Measurements from ENCODE around the gene YJU2.
"Not testable (repeated sequence)": the region's sequence is repeated elsewhere in the genome, so short reads cannot be mapped to it uniquely, and the experiment has no call there.

The YJU2 gene

DNA sequence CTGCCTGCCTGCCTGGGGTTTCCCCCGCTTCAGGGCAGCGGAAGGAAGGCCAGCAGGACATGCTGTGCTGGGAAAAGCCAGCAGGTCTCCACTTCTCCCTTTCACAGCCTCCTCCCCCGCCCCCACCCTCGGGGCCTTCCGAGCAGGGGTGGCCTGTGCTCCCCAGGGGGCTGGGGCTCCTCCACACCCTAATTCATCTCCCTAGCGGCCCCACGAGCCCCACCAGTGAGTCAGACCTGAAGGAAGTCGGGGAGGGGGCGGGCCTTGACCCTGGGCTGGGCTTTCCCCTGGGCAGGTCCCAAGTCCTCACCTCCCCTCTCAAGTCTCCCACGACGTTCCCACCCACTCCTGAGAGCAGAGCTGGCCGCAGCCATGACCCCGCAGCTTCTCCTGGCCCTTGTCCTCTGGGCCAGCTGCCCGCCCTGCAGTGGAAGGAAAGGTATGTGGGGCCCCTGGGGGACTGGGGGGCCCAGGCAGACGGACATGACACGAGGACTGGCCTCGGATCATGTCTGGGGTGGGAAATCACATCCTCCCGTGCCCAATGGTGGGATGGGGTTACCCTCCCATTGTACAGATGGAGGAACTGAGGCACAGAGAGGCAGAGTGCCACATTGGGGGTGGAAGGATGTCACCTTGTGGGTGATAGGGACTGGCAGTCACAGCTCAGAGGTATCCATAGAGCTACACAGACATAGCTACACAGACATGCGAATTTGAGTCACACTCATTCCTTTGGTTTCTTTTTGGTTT is 17.5 kb upstream of the YJU2 start, which contains the start of gene EBI3:
TSS of gene EBI3 (plus strand) at position 345 of the 753 bp plus-strand sequence. CDS start at position 373, 28 bp downstream.
- no peak for FAIRE-seq

DNA sequence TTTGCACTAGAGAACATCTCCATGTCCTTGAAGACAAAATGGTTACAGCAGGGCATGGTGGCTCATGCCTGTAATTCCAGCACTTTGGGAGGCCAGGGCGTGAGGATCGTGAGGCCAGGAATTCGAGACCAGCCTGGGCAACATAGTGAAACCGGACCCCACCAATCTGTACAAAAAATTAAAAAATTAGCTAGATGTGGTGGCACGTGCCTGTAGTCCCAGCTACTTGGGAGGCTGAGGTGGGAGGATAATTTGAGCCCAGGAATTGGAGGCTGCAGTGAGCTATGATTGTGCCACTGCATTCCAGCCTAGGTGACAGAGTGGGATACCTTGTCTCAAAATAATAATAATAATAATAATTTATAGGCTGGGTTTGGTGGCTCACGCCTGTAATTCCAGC is 16.6 kb upstream of the YJU2 start:
- FAIRE-seq = not testable (repeated sequence)

DNA sequence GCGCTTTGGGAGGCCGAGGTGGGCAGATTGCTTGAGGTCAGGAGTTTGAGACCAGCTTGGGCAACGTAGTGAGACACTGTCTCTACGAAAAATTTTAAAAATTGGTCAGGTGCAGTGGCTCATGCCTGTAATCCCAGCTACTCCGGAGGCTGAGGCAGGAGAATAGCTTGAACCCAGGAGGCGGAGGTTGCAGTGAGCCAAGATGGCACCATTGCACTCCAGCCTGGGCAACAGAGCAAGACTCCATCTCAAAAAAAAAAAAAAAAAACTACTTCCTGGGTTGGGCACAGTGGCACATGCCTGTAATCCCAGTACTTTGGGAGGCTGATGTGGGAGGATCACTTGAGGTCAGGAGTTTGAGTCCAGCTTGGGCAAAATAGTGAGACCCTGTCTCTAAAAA is 15.4 kb upstream of the YJU2 start:
- not testable (repeated sequence) for FAIRE-seq

DNA sequence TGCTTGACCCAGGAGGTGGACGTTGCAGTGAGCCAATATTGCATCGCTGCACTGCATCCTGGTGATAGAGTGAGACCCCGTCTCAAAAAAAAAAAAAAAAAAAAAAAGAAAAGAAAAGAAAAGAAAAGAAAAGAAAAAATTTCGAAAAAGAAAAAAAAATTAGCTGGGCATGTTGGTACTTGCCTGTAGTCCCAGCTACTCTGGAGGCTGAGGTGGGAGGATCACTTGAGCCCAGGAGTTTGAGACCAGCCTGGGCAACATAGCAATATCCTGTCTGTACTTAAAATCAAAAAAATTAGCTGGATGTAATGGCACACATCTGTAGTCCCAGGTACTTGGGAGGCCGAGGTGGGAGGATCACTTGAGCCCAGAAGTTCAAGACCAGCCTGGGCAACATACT is 14.7 kb upstream of the YJU2 start:
- FAIRE-seq = not testable (repeated sequence)

DNA sequence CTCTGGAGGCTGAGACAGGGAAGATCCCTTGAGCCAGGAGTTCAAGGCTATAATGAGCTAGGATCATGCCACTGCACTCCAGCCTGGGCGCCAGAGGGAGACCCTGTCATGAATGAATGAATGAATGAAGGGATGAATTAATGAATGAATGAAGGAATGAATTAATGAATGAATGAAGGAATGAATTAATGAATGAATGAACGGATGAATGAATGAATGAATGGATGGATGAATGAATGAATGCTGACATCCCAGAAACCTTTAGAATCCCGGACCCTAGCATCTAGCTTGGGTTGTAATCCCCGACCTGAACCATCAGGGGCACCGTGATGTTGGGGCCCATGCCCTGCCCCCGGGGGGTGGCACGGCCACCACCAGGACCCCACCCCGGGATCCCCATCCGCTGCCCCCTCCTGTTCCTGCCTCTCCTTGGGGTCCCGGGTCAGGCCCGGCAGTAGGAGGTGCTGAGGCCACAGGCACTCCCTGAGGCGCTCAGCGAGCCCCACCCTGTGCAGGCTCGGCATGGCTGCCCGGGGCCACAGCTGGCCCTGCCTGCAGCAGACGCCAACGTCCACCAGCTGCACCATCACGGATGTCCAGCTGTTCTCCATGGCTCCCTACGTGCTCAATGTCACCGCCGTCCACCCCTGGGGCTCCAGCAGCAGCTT is 14.1 kb upstream of the YJU2 start:
- no peak for FAIRE-seq

DNA sequence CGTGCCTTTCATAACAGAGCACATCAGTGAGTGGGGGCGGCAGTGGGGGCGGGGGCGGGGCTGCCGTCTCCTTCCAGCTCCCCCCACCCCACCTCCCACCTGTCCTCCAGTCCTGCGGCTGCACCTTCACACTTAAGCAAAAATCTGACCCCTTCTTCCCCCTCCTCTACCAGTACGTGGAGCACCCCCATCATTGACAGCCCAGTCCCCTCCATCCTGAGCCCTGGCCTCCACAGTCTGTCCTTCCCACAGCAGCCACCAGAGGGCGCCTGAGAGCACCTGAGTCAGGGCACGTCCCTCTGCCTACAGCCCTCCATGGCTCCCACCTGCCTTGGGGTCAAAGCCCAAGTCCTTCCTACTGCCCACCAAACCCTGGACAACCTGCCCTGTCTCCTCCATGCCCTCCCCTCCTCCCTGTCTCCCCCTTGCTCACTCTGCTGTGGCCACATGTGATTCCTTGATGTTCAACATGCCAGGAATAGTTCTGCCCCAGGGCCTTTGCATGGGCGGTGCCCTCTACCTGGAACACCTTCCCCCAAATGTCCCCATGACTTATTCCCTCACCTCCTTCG is 13.5 kb upstream of the YJU2 start:
- no peak for FAIRE-seq

DNA sequence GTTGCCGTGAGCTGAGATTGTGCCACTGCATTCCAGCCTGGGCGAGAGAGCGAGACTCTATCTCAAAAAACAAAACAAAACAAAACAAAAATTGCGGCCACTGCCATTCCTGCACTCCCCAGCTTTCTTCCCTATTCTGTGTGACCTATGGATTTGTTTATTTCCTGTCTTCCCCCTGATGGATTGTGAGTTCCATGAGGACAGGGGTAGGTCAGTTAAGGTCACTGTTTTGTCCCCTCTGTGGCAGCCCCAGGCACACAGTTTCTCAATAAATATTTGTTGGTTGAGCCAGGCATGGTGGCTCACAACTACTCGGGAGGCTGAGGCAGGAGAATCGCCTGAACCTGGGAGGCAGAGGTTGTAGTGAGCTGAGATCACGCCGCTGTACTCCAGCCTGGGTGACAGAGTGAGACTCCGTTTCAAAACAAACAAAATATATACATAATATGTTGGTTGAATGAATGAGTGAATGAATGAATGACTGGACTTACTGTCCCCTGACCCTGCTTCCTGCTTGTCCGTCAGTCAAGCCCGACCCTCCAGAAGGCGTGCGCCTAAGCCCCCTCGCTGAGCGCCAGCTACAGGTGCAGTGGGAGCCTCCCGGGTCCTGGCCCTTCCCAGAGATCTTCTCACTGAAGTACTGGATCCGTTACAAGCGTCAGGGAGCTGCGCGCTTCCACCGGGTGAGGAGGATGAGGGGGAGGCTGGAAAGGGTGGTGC is 12.6 kb upstream of the YJU2 start:
- FAIRE-seq = no peak

DNA sequence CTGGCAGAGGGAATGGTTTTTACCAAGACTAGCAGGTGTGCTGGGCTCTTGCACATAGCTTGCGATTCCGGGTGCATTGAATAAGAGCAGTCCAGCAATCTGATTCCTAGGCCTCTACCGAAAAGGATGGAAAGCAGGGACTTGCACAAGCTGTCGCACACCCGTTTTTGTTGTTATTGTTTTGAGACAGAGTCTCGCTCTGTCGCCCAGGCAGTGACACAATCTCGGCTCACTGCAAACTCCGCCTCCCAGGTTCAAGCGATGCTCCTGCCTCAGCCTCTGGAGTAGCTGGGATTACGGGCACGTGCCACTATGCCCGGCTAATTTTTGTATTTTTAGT is 12.0 kb upstream of the YJU2 start:
- FAIRE-seq = no peak

DNA sequence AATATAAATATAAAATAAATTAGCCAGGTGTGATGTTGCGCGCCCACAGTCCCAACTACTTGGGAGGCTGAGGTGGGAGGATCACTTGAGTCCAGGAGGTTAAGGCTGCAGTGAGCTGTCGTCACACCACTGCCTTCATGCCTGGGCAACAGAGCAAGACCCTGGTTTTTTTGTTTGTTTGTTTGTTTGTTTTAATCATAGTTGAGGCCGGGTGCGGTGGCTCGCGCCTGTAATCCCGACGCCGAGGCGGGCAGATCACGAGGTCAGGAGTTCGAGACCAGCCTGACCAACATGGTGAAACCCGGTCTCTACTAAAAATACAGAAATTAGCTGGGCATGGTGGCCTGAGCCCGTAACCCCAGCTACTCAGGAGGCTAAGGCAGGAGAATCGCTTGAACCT is 9.4 kb upstream of the YJU2 start:
- not testable (repeated sequence) for FAIRE-seq

DNA sequence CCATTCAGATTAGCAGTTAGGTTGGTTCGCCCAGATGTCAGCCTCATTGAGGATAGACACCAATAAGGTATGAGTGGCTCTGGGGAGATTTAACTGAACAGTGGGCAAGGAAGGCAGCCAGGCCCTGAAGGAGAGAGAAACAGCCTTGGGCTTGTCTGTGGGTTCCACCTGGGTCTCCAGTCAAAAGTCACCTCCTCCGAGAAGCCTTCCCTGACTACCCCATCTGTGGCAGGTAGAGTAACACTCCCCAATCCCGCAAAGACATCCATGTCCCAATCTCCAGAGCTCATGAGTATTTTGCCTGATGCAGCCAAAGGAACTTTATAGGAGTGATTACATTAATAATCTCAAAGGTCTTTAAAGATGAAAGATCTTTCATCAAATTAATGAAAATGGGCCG is 8.0 kb upstream of the YJU2 start:
- no peak for FAIRE-seq

DNA sequence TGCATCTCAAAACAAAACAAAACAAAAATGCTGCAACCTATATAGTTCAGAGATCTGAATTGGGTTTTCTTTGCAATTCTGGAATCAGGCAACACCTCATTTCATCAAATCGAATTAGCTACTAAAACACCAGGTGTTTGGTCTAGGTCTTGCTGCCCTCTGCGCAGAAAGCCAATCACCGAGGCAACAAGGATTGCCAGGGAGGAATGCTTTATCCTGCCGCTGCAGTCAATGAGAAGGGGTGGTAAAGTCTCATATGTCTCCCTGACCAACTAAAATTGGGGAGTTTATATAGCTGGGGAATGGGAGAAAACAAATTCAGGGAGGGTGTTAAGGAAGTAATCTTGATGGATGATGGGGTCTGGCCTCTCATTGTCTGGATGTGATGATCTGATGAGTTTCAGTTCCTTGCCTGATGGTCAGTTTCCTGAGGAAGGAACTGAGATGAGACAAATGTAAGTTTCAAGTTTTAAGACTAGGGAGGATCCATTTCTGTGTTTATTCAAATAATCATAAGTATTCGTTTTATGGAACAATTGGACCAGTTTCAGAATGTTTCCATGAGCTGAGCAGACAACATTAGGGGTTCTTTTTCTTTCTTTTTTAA is 5.0 kb upstream of the YJU2 start:
- FAIRE-seq = no peak

DNA sequence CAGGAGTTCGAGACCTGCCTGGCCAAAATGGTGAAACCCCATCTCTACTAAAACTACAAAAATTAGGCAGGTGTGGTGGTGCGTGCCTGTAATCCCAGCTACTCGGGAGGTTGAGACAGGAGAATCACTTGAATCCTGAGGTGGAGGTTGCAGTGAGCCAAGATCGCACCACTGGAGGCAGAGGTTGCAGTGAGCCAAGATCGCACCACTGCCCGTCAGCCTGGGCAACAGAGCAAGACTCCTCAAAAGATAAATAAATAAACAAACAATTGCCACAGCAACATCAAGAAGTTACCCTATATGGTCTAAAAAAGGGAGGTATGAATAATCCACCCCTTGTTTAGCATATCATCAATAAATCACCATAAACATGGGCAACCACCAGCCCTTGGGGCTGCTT is 942 bp upstream of the YJU2 start:
- not testable (repeated sequence) for FAIRE-seq

DNA sequence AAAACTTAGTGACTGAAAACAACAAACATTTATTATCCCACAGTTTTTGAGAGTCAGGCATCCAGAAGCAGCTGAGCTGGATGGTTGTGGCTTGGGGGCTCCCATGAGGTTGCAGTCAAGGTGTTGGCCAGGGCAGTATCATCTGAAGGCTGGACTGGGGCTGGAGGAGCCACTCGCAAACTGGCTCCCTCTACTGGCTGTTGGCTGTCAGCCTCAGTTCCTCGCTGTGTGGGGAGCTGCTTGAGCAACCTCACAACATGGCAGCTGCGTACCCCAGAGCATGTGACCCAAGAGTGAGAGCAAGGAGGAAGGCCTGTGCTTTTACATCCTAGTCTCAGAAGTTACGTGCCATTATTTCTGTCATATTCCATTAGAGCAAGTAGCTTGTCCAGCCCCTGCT is 9.7 kb downstream of the YJU2 start:
- no peak for FAIRE-seq

DNA sequence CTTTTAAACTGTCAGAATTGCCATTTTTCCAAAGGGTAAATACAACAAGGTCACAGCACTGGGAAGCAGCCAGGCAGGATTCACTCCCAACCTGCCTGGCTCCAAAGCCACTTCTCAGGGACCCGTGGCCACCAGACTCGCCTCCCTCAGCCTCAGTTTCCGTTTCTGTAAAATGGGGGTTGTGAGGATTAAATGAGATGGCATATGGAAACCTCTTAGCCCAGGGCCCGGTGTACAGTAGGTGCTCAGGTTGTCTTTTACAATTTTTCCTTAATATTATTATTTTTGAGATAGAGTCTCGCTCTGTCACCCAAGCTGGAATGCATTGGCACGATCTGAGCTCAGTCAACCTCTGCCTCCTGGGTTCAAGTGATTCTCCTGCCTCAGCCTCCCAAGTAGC is 10.1 kb downstream of the YJU2 start:
- FAIRE-seq = no peak

DNA sequence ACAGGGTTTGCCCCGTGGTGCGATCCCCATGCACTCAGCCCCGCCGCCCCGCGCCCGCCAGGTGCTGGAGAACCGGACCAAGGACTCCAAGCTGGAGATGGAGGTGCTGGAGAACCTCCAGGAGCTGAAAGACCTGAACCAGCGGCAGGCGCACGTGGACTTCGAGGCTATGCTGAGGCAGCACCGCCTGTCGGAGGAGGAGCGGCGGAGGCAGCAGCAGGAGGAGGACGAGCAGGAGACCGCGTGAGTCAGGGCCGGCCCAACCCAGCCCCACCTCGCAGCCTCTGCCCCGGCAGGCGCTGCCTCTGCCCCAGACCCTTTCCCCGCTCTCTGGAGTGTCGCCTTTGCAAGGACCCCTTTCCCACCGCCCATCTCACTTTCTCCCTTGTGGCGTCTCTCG is 11.3 kb downstream of the YJU2 start:
- no peak for FAIRE-seq

DNA sequence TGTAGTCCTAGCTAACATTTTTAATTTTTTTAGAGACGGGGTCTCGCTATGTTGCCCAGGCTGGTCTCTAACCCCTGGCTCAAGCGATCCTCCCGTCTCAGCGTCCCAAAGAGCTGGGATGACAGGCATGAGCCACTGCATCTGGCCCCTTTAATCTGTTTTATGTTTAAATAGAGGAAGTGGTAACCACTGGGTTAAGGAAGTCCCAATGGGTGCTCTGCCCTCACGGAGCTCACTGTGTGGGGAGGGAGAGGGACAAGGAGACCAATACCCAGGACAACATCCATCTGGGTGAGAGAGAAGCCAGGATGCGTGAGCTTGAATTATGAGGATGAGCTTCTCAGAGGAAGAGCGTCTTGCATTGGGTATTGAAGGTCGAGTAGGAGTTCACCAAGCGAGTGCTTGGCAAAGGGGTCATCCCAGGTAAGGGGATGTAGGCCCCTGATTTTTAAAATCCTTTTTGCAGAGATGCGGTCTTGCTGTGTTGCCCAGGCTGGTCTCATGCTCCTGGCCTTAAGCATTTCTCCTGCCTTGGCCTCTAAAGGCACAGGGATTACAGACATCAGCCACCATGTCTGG is 13.8 kb downstream of the YJU2 start:
- no peak for FAIRE-seq

DNA sequence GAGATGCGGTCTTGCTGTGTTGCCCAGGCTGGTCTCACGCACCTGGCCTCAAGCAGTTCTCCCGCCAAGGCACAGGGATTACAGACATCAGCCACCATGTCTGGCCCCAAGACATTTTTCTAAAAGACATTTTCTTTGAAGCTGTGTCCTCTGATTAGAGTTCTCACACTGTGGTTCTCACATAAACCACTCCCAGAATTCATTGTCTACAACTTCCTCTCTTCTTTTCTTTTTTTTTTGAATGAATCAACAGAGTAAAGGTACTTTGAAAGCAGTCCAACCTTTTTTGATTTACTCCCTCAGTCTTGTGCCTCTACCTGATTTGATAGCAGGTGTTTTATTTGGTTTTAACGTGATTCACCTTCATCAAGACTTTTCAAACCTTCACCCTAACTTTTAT is 17.9 kb downstream of the YJU2 start:
- no peak for FAIRE-seq

DNA sequence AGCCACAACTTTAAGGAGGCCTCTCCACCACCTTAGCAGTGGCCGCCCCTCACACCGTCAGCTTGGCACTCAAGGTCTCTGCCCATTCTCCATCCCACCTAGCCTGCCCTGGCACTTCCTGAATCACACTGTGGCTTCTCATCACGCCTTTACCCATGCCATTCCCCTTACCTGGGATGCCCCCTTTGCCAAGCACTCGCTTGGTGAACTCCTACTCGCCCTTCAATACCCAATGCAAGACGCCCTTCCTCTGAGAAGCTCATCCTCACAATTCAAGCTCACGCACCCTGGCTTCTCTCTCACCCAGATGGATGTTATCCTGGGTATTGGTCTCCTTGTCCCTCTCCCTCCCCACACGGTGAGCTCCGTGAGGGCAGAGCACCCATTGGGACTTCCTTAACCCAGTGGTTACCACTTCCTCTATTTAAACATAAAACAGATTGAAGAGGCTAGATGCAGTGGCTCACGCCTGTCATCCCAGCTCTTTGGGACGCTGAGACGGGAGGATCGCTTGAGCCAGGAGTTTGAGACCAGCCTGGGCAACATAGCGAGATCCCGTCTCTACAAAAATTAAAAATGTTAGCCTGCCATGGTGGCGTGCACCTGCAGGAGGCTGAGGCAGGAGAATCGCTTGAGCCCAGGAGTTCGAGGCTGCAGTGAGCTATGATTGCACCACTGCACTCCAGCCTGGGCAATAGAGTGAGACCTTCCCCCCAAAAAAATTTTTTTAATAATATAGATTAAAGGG is 19.5 kb downstream of the YJU2 start:
- FAIRE-seq = no peak

DNA sequence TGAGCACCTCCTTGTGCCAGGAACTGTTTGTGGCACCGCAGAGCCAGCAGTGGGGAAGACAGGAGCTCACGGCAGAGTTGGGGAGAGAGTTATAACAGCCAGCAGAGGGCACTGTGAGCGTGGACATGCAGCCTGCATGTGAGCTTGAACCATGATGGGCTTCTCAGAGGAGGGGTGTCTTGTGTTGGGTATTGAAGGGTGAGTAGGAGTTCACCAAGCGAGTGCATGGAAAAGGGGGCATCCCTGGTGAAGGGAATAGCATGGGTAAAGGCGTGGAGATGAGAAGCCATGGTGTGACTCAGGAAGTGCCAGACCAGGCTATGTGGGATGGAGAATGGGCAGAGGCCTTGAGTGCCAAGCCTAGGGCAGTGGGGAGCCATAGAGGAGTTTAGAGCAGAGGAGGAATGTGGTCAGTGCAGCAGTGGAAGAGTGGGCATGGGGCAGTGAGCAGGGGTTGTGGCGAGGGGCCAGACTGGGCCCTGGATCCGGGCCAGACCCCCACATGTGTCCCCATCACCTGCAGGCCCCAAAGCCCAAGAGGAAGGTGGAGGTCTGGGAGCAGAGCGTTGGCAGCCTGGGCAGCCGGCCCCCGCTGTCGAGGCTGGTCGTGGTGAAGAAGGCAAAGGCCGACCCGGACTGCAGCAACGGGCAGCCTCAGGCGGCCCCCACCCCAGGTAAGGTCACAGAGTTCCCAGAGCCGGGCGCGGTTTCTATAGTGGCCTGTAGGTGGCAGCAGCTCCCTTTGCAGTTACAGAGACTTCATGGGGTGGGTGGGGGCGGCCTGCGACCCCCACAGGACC is 20.4 kb downstream of the YJU2 start:
- FAIRE-seq = no peak

DNA sequence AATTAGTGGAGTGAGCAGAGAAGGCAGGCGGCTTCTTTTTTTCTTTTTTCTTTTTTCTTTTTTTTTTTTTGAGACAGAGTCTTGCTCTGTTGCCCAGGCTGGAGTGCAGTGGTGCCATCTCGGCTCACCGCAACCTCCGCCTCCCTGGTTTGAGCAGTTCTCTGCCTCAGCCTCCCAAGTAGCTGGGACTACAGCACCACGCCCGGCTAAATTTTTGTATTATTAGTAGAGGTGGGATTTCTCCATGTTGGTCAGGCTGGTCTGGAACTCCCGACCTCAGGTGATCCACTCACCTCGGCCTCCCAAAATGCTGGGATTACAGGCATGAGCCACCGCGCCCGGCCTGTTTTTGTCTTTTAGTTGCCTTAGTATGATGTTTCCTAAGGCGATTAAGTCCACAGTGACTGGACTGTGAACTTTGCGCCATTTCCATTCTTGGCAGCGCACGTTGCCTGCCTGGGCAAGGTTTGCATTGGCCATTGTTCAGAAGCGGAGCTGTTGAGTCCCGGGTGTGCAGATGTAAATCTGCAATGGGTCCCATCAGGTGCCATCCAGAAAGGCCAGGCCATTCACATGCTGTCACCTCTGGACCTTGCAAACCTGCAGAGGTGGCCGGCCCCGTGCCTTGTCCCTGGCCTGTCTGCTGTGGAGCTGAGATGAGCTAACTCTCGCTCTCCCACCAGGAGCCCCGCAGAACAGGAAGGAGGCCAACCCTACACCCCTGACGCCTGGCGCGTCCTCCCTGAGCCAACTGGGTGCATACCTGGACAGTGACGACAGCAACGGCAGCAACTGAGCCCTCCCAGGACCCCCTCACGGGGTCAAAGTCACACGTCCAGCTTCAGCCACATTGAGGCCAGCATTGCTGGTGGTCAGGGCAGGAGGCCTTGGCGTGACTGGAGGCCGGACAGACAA is 21.3 kb downstream of the YJU2 start:
- no peak for FAIRE-seq
